Uterus (tissue), 2 donors: ENCODE measurements around the gene ZNF335.

Source experiments
- POLR2A ChIP-seq, 2 donors: fragments of 450-650 bp; IDR thresholded peaks; one replicate each; pipeline ENCODE4 v1.6.1; 2016; ENCODE audit warnings: antibody characterized with exemption in 2 of 2, mild to moderate bottlenecking in 1 of 2, moderate library complexity in 1 of 2
- TF ChIP-seq, protein P1 (sequence below), 4 experiments: fragments of 200-600 bp in 2 of 4; fragments of 450-650 bp in 2 of 4; sonication (generic) in 2 of 4; IDR thresholded peaks; one replicate each; pipeline ENCODE4 v1.5.1; 2016 to 2019; ENCODE audit warnings: antibody characterized with exemption in 4 of 4, mild to moderate bottlenecking in 2 of 4, moderate library complexity in 1 of 4

DNA sequence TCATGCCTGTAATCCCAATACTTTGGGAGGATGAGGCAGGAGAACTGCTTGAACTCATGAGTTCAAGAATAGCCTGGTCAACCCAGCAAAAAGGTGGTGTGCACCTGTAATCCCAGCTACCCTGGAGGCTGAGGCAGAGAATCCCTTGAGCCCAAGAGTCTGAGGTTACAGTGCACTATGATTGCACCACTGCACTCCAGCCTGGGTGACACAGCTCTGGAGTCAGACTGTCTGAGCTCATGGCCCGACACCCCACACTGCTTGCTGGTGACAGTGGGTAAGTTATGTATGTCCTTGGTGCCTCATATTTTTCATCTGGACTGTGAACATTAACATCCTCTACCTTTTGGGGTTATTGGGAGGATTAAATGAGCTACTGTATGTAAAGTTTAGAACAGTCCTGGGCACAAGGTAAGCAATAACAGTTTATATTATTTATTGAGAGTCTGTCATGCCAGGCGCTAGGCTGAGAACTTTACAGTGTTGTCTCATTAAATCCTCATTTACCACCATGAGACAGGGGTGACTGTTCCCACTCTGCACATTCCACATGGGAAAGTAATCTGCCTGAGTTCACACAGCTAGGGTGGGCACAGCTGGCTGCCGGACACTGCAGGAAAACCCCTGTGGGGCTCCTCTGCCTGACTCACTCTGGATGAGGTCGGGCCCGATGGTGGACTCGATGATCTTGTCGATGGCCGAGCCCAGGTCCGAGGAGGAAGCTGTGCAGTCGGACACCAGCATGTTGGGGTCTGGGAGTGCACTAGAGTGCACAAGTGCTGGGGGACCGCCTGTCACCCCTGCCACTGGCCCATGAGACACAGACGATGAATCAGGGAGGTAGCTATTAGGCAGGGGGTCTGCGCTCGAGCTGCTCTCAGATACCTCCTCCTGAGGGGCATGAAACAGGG, 2.9 kb downstream of the ZNF335 start:
- TF ChIP-seq, protein P1, sequence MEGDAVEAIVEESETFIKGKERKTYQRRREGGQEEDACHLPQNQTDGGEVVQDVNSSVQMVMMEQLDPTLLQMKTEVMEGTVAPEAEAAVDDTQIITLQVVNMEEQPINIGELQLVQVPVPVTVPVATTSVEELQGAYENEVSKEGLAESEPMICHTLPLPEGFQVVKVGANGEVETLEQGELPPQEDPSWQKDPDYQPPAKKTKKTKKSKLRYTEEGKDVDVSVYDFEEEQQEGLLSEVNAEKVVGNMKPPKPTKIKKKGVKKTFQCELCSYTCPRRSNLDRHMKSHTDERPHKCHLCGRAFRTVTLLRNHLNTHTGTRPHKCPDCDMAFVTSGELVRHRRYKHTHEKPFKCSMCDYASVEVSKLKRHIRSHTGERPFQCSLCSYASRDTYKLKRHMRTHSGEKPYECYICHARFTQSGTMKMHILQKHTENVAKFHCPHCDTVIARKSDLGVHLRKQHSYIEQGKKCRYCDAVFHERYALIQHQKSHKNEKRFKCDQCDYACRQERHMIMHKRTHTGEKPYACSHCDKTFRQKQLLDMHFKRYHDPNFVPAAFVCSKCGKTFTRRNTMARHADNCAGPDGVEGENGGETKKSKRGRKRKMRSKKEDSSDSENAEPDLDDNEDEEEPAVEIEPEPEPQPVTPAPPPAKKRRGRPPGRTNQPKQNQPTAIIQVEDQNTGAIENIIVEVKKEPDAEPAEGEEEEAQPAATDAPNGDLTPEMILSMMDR (IDR thresholded peaks at IDR 0.05), result no peak
- TF ChIP-seq POLR2A (IDR thresholded peaks at IDR 0.05), result no peak
